ENCODE measurements around the gene POLR2E. TPM values are rescaled to one million over a fixed set of nuclear protein-coding genes. Genes with fewer than 3 reads are reported as not detected.
A peak's percentile ranks its signal among the peaks of the same experiment; 100 is the strongest.

Gene POLR2E
- total RNA-seq, 1 experiment from 2014 or later: 281 TPM

DNA sequence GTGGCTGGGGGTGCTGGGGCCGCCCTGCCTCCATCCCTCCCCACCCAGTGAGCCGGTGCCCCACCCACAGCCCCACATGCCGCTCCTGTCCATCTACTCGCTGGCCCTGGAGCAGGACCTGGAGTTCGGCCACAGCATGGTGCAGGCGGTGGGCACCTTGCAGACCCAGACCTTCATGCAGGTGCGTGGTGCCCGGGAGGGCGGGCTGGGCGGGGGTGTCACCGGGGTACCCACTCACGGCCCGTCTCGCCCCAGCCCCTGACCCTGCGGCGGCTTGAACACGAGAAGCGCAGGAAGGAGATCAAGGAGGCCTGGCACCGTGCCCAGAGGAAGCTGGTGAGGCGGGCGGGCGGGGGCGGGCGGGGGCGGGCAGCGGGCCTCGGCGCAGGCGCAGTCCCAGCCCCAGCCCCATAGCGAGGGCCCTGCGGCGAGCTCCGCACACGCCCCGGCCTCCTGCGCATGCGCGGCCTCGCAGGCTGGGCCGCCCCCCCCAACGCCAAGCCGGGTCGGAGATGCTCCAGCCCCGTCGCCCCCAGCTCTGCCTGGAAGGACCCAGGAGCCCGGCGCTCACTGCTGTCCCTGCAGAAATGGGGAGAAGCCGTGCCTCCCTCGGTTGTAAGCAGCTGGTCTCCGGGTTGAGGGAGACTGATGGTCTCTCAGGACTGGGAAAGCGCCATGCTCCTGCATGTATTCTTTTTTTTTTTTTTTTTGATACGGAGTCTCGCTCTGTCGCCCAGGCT is 20.5 kb downstream of the POLR2E start:
- Histone ChIP-seq H2AFZ (ENCODE audit: low read depth, low read length, poor library complexity, severe bottlenecking) (no peak overlapping the region), H3K27me3 (ENCODE audit: insufficient read depth, low read length) (no peaks in the 10 kb centered on the region), H3K4me1 (ENCODE audit: control insufficient read depth in 1 of 2, insufficient read depth in 2 of 2, low read length in 2 of 2) (peaks cover under 1 to 16% of the 10 kb centered on the region in 2 experiments), H3K9ac (ENCODE audit: low read length) (no peak overlapping the region), H3K9me2 (ENCODE audit: insufficient read depth) (no peaks in the 10 kb centered on the region), H3K36me3 (ENCODE audit: control insufficient read depth in 1 of 2, insufficient read depth in 2 of 2, low read length in 2 of 2) (peaks cover 0 to 7% of the 10 kb centered on the region in 2 experiments; a peak in 1 of 4 replicates), H3K4me3 (replicated peaks in 1 of 2; ENCODE audit: low read depth in 1 of 2, low read length in 2 of 2) (peak overlapping the region; percentile 30 to 32; a peak in 3 of 4 replicates), H4K20me1 (ENCODE audit: insufficient read depth) (no peaks in the 10 kb centered on the region), H3K4me2 (ENCODE audit: low read length) (peak overlapping the region; percentile 65), H3K27ac (ENCODE audit: low read depth, low read length) (peak overlapping the region; percentile 50), H3K79me2 (ENCODE audit: insufficient read depth, low read length) (no peaks in the 10 kb centered on the region), H3K9me3 (ENCODE audit: control insufficient read depth in 1 of 2, insufficient read depth in 1 of 2, low read depth in 1 of 2, low read length in 2 of 2) (no peaks in the 10 kb centered on the region)
- BruUV-seq (replicated peaks): no TSS peak
- intact Hi-C loops (cut with micrococcal nuclease): no loop called here
- POLR2A ChIA-PET: interaction anchor here (0.7 to 1.2 kb wide), 3 partner anchors 9 to 33 kb away, joined by 3 to 8 read pairs (median 3); no protein-coding TSS in a partner anchor
- CTCF ChIA-PET: interaction anchor here (1.4 to 4.9 kb wide), 2 partner anchors 10 to 91 kb away, joined by 3 to 20 read pairs; partner anchors contain the start of gene WDR18
- RAD21 ChIA-PET (ENCODE audit: low non-redundant PET in 1 of 2, low total read pairs in 2 of 2, uncharacterized antibody in 2 of 2, unreplicated experiment in 2 of 2): interaction anchor here in 1 of 2 experiments (0.7 kb wide), 1 partner anchor 150 kb away, joined by 3 read pairs; no protein-coding TSS in a partner anchor
- TF ChIP-seq POLR2A (IDR thresholded peaks at IDR 0.05; ENCODE audit: borderline replicate concordance, extremely low read depth, insufficient read depth, insufficient read length): peak; percentile 19
- 0 out of 2 replicates have a peak, but pooled peaks have one; percentile 36 for TF ChIP-seq EGR1 (IDR thresholded peaks at IDR 0.05; ENCODE audit: low read depth)
- TF ChIP-seq SP1 (IDR thresholded peaks at IDR 0.05; ENCODE audit: low read depth): no peak
- peak; percentile 80 for ATAC-seq
- DNase-seq (ENCODE audit: low read depth, low spot score): no peak

DNA sequence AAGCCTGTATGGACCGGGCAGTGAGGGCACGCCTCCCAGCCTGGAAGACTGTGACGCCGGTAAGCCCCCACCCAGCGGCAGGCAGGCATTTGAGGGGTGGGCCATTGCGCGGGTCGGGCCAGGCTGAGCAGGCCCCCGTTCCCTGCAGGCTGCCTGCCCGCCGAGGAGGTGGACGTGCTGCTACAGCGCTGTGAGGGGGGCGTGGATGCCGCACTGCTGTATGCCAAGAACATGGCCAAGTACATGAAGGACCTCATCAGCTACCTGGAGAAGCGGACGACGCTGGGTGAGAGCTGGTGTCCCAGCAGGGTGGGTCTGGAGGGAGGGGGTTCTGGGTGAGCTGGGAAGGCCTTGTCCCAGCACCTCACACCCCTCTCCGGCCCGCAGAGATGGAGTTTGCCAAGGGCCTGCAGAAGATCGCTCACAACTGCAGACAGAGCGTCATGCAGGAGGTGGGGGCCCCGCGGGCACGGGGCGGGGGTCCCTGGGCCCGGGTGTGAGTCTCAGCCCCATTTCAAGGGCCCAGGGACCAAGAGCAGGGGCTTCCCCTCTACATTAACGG is 21.1 kb downstream of the POLR2E start:
- H2AFZ ChIP-seq (ENCODE audit: low read depth, low read length, poor library complexity, severe bottlenecking): no peak overlapping the region
- ATAC-seq: no peak; the same call in 1 of the 2 replicates
- H3K4me2 ChIP-seq (ENCODE audit: low read length): peak overlapping the region; percentile 47
- ChIA-PET POLR2A (interaction anchor here (1.2 kb wide), 1 partner anchor 8 kb away, joined by 8 read pairs; no protein-coding TSS in a partner anchor), RAD21 (ENCODE audit: low non-redundant PET in 1 of 2, low total read pairs in 2 of 2, uncharacterized antibody in 2 of 2, unreplicated experiment in 2 of 2) (no interaction called here), CTCF (interaction anchor here (1.4 to 4.9 kb wide), 2 partner anchors 9 to 90 kb away, joined by 3 to 20 read pairs; partner anchors contain the start of gene WDR18)
- no TSS peak for BruUV-seq (replicated peaks)
- no peaks in the 10 kb centered on the region for H4K20me1 ChIP-seq (ENCODE audit: insufficient read depth)
- H3K79me2 ChIP-seq (ENCODE audit: insufficient read depth, low read length): no peaks in the 10 kb centered on the region; the same call in 1 of the 2 replicates
- peaks cover 7 to 23% of the 10 kb centered on the region in 2 experiments for H3K4me1 ChIP-seq (ENCODE audit: control insufficient read depth in 1 of 2, insufficient read depth in 2 of 2, low read length in 2 of 2)
- no peaks in the 10 kb centered on the region for H3K9me2 ChIP-seq (ENCODE audit: insufficient read depth)
- intact Hi-C loops (cut with micrococcal nuclease): no loop called here
- peak overlapping the region in 1 of 2 experiments; percentile 22; a peak in 2 of 4 replicates for H3K4me3 ChIP-seq (replicated peaks in 1 of 2; ENCODE audit: low read depth in 1 of 2, low read length in 2 of 2)
- no peaks in the 10 kb centered on the region for H3K9me3 ChIP-seq (ENCODE audit: control insufficient read depth in 1 of 2, insufficient read depth in 1 of 2, low read depth in 1 of 2, low read length in 2 of 2)
- no peaks in the 10 kb centered on the region for H3K27me3 ChIP-seq (ENCODE audit: insufficient read depth, low read length)
- H3K27ac ChIP-seq (ENCODE audit: low read depth, low read length): peak overlapping the region; percentile 50; the same call in 1 of the 2 replicates
- H3K9ac ChIP-seq (ENCODE audit: low read length): no peak overlapping the region
- peaks cover 0 to 7% of the 10 kb centered on the region in 2 experiments; a peak in 1 of 4 replicates for H3K36me3 ChIP-seq (ENCODE audit: control insufficient read depth in 1 of 2, insufficient read depth in 2 of 2, low read length in 2 of 2)
- DNase-seq (ENCODE audit: low read depth, low spot score): no peak
- TF ChIP-seq POLR2AphosphoS5 (IDR thresholded peaks at IDR 0.05; ENCODE audit: low read depth, low read length): no peak
- no peak for TF ChIP-seq SP1 (IDR thresholded peaks at IDR 0.05; ENCODE audit: low read depth)
- TF ChIP-seq SRF (IDR thresholded peaks at IDR 0.05; ENCODE audit: low read depth): no peak
- no peak for TF ChIP-seq ZNF274 (IDR thresholded peaks at IDR 0.05; ENCODE audit: low read depth, low read length)
- TF ChIP-seq, protein P1, sequence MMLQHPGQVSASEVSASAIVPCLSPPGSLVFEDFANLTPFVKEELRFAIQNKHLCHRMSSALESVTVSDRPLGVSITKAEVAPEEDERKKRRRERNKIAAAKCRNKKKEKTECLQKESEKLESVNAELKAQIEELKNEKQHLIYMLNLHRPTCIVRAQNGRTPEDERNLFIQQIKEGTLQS (IDR thresholded peaks at IDR 0.05): no peak
- no peak for TF ChIP-seq EZH2phosphoT487 (IDR thresholded peaks at IDR 0.05; ENCODE audit: borderline replicate concordance)
- TF ChIP-seq CEBPB (IDR thresholded peaks at IDR 0.05; ENCODE audit: low read depth): no peak
- TF ChIP-seq TCF7L2 (IDR thresholded peaks at IDR 0.05; ENCODE audit: borderline replicate concordance, extremely low read depth, insufficient read depth, insufficient read length): no peak
- no peak for TF ChIP-seq EZH2 (IDR thresholded peaks at IDR 0.05)
- TF ChIP-seq, protein P2, sequence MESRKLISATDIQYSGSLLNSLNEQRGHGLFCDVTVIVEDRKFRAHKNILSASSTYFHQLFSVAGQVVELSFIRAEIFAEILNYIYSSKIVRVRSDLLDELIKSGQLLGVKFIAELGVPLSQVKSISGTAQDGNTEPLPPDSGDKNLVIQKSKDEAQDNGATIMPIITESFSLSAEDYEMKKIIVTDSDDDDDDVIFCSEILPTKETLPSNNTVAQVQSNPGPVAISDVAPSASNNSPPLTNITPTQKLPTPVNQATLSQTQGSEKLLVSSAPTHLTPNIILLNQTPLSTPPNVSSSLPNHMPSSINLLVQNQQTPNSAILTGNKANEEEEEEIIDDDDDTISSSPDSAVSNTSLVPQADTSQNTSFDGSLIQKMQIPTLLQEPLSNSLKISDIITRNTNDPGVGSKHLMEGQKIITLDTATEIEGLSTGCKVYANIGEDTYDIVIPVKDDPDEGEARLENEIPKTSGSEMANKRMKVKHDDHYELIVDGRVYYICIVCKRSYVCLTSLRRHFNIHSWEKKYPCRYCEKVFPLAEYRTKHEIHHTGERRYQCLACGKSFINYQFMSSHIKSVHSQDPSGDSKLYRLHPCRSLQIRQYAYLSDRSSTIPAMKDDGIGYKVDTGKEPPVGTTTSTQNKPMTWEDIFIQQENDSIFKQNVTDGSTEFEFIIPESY (IDR thresholded peaks at IDR 0.05; ENCODE audit: extremely low read depth, insufficient replicate concordance, low read length): no peak
- no peak for TF ChIP-seq YY1 (IDR thresholded peaks at IDR 0.05; ENCODE audit: extremely low read depth, insufficient replicate concordance, low read depth, low read length)
- TF ChIP-seq RAD21 (IDR thresholded peaks at IDR 0.05; ENCODE audit: low read depth): no peak
- no peak for TF ChIP-seq CBX3 (IDR thresholded peaks at IDR 0.05; ENCODE audit: low read depth)
- TF ChIP-seq EGR1 (IDR thresholded peaks at IDR 0.05; ENCODE audit: low read depth): no peak
- no peak for TF ChIP-seq JUND (IDR thresholded peaks at IDR 0.05)
- no peak for TF ChIP-seq FOSL1 (IDR thresholded peaks at IDR 0.05; ENCODE audit: low read depth)
